WTC11 (cell line): ENCODE measurements around the gene GREB1. TPM values are rescaled to one million over a fixed set of nuclear protein-coding genes. Genes with fewer than 3 reads are reported as not detected.
A peak's percentile ranks its signal among the peaks of the same experiment; 100 is the strongest.

ENCODE experiments used
- ATAC-seq: fragments of 200-7000 bp; cut with Tn5 transposase; 2 replicates; pipeline ENCODE4 v1.10.0; 2021; ENCODE audit warnings: mild to moderate bottlenecking, moderate library complexity
- CTCF ChIA-PET: fragments of 300-600 bp; sonication (Branson Sonifier 250); formaldehyde crosslinking; loops from one replicate; lab custom pipeline; 2021; ENCODE audit warnings: antibody characterized with exemption; lab: Charles Lee
- POLR2A ChIA-PET: fragments of 350-600 bp; sonication (Branson Sonifier 250); formaldehyde crosslinking; loops from one replicate; lab custom pipeline; 2021; ENCODE audit warnings: antibody characterized with exemption; lab: Charles Lee
- DNase-seq: peaks from one replicate; pipeline ENCODE4 v3.0.0; 2021; ENCODE audit warnings: low spot score
- H3K27ac Mint-ChIP-seq: 2 replicates; pipeline ENCODE4 v1.8.0; 2021; ENCODE audit warnings: mixed read lengths
- H3K27me3 Mint-ChIP-seq: 2 replicates; pipeline ENCODE4 v1.8.0; 2021; ENCODE audit warnings: low read depth, mild to moderate bottlenecking, moderate library complexity, mixed read lengths
- H3K36me3 Mint-ChIP-seq: 2 replicates; pipeline ENCODE4 v1.8.0; 2021; ENCODE audit warnings: mixed read lengths
- H3K4me1 Mint-ChIP-seq: 2 replicates; pipeline ENCODE4 v1.8.0; 2022; ENCODE audit warnings: mixed read lengths
- H3K4me3 Mint-ChIP-seq: 2 replicates; pipeline ENCODE4 v1.8.0; 2021; ENCODE audit warnings: mild to moderate bottlenecking, moderate library complexity, mixed read lengths
- H3K9me3 Mint-ChIP-seq: 2 replicates; pipeline ENCODE4 v1.8.0; 2021; ENCODE audit warnings: mixed read lengths
- ATF6 ChIP-seq: sonication (generic); formaldehyde crosslinking; IDR thresholded peaks from 2 replicates; pipeline ENCODE4 v1.8.1; 2023; ENCODE audit warnings: mild to moderate bottlenecking, missing genetic modification reagents
- EMX1 ChIP-seq: fragments of 250-450 bp; sonication (Bioruptor Pico); IDR thresholded peaks from 2 replicates; pipeline ENCODE4 v1.8.0; 2021; ENCODE audit warnings: mild to moderate bottlenecking
- FOXK1 ChIP-seq: sonication (generic); formaldehyde crosslinking; IDR thresholded peaks from 2 replicates; pipeline ENCODE4 v1.8.0; 2022; ENCODE audit warnings: mild to moderate bottlenecking, moderate library complexity, missing genetic modification reagents
- GABPB1 ChIP-seq: sonication (generic); formaldehyde crosslinking; IDR thresholded peaks from 2 replicates; pipeline ENCODE4 v1.8.1; 2023; ENCODE audit warnings: mild to moderate bottlenecking, missing genetic modification reagents
- GTF2I ChIP-seq: fragments of 250-450 bp; sonication (Bioruptor Pico); conservative IDR thresholded peaks from 2 replicates; pipeline ENCODE4 v1.4.0; 2021; ENCODE audit warnings: mild to moderate bottlenecking
- HMGA2 ChIP-seq: fragments of 250-450 bp; sonication (Bioruptor Pico); IDR thresholded peaks from 2 replicates; pipeline ENCODE4 v1.4.0; 2021; ENCODE audit warnings: mild to moderate bottlenecking, moderate library complexity
- IRF2 ChIP-seq: sonication (generic); formaldehyde crosslinking; IDR thresholded peaks from 2 replicates; pipeline ENCODE4 v1.8.0; 2022; ENCODE audit warnings: low read depth, missing genetic modification reagents, borderline replicate concordance
- RELA ChIP-seq: sonication (generic); formaldehyde crosslinking; IDR thresholded peaks from 2 replicates; pipeline ENCODE4 v1.8.1; 2022; ENCODE audit warnings: missing genetic modification reagents, mild to moderate bottlenecking, borderline replicate concordance
- ZNF219 ChIP-seq: sonication (generic); formaldehyde crosslinking; IDR thresholded peaks from 2 replicates; pipeline ENCODE4 v1.8.0; 2023; ENCODE audit warnings: missing genetic modification reagents, mild to moderate bottlenecking, borderline replicate concordance
- ZSCAN18 ChIP-seq: fragments of 250-450 bp; sonication (Bioruptor Pico); IDR thresholded peaks from 2 replicates; pipeline ENCODE4 v2.1.2; 2022; ENCODE audit warnings: mild to moderate bottlenecking, moderate library complexity
- total RNA-seq: library from RNA; stranded (reverse); gene quantifications from 3 replicates; pipeline ENCODE4 v1.2.3, GENCODE V29; 2021
- TF ChIP-seq, protein P1 (sequence below): fragments of 250-450 bp; sonication (Bioruptor Pico); IDR thresholded peaks from 2 replicates; pipeline ENCODE4 v1.9.0; 2021; ENCODE audit warnings: mild to moderate bottlenecking, borderline replicate concordance
- TF ChIP-seq, protein P2 (sequence below): sonication (generic); formaldehyde crosslinking; IDR thresholded peaks from 2 replicates; pipeline ENCODE4 v1.8.1; 2023; ENCODE audit warnings: mild to moderate bottlenecking, missing genetic modification reagents, moderate library complexity
- TF ChIP-seq, protein P3 (sequence below): fragments of 250-450 bp; sonication (Bioruptor Pico); IDR thresholded peaks from 2 replicates; pipeline ENCODE4 v1.9.0; 2021; ENCODE audit warnings: mild to moderate bottlenecking
- TF ChIP-seq, protein P4 (sequence below): fragments of 250-450 bp; sonication (Bioruptor Pico); IDR thresholded peaks from 2 replicates; pipeline ENCODE4 v1.9.0; 2021; ENCODE audit warnings: mild to moderate bottlenecking

GREB1 gene
- total RNA-seq, 1 experiment from 2014 or later = 35.7 TPM

GRCh38 chr2:11569636-11570035 is 35.8 kb downstream of the GREB1 start:
- no peak for ATAC-seq
- no peaks in the 10 kb centered on the region for H3K9me3 Mint-ChIP-seq
- H3K4me1 Mint-ChIP-seq = peaks cover 34% of the 10 kb centered on the region
- no peaks in the 10 kb centered on the region for H3K27me3 Mint-ChIP-seq
- ChIA-PET POLR2A (no interaction called here), CTCF (interaction anchor here (1.0 kb wide), 1 partner anchor 15 kb away, joined by 3 read pairs; no protein-coding TSS in a partner anchor)
- H3K4me3 Mint-ChIP-seq = no peak overlapping the region
- DNase-seq = no peak
- H3K27ac Mint-ChIP-seq = 0 out of 2 replicates have a peak overlapping the region, but pooled peaks have one; percentile 42
- TF ChIP-seq, protein P1, sequence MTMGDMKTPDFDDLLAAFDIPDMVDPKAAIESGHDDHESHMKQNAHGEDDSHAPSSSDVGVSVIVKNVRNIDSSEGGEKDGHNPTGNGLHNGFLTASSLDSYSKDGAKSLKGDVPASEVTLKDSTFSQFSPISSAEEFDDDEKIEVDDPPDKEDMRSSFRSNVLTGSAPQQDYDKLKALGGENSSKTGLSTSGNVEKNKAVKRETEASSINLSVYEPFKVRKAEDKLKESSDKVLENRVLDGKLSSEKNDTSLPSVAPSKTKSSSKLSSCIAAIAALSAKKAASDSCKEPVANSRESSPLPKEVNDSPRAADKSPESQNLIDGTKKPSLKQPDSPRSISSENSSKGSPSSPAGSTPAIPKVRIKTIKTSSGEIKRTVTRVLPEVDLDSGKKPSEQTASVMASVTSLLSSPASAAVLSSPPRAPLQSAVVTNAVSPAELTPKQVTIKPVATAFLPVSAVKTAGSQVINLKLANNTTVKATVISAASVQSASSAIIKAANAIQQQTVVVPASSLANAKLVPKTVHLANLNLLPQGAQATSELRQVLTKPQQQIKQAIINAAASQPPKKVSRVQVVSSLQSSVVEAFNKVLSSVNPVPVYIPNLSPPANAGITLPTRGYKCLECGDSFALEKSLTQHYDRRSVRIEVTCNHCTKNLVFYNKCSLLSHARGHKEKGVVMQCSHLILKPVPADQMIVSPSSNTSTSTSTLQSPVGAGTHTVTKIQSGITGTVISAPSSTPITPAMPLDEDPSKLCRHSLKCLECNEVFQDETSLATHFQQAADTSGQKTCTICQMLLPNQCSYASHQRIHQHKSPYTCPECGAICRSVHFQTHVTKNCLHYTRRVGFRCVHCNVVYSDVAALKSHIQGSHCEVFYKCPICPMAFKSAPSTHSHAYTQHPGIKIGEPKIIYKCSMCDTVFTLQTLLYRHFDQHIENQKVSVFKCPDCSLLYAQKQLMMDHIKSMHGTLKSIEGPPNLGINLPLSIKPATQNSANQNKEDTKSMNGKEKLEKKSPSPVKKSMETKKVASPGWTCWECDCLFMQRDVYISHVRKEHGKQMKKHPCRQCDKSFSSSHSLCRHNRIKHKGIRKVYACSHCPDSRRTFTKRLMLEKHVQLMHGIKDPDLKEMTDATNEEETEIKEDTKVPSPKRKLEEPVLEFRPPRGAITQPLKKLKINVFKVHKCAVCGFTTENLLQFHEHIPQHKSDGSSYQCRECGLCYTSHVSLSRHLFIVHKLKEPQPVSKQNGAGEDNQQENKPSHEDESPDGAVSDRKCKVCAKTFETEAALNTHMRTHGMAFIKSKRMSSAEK (CRISPR knock-in tag) = no peak
- TF ChIP-seq RELA (CRISPR knock-in tag) (no peak), FOXK1 (no peak), EMX1 (CRISPR knock-in tag) (no peak), HMGA2 (CRISPR knock-in tag) (no peak), ZNF219 (CRISPR knock-in tag) (no peak)
- no peaks in the 10 kb centered on the region for H3K36me3 Mint-ChIP-seq

GRCh38 chr2:11571170-11571569 is 37.3 kb downstream of the GREB1 start:
- ChIA-PET POLR2A (no interaction called here), CTCF (interaction anchor here (0.9 to 1.4 kb wide), 2 partner anchors 11 to 37 kb away, joined by 3 to 6 read pairs; partner anchors contain the start of gene GREB1)
- Mint-ChIP-seq H3K4me1 (peaks cover 32% of the 10 kb centered on the region), H3K9me3 (no peaks in the 10 kb centered on the region), H3K36me3 (peaks cover 4% of the 10 kb centered on the region; the same call in 1 of the 2 replicates), H3K27me3 (no peaks in the 10 kb centered on the region), H3K4me3 (no peak overlapping the region)
- ATAC-seq = no peak
- TF ChIP-seq, protein P2, sequence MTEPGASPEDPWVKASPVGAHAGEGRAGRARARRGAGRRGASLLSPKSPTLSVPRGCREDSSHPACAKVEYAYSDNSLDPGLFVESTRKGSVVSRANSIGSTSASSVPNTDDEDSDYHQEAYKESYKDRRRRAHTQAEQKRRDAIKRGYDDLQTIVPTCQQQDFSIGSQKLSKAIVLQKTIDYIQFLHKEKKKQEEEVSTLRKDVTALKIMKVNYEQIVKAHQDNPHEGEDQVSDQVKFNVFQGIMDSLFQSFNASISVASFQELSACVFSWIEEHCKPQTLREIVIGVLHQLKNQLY (CRISPR knock-in tag) = no peak
- TF ChIP-seq GTF2I (CRISPR knock-in tag) (no peak), ZNF219 (CRISPR knock-in tag) (no peak), ATF6 (CRISPR knock-in tag) (no peak)
- TF ChIP-seq, all 79 proteins: peak for 0
- no peak for DNase-seq
- H3K27ac Mint-ChIP-seq = no peak overlapping the region

GRCh38 chr2:11572996-11573395 is 39.2 kb downstream of the GREB1 start:
- Mint-ChIP-seq H3K4me3 (0 out of 2 replicates have a peak overlapping the region, but pooled peaks have one; percentile 3), H3K27ac (peak overlapping the region; percentile 86; the same call in 1 of the 2 replicates), H3K27me3 (no peaks in the 10 kb centered on the region), H3K36me3 (peaks cover 15% of the 10 kb centered on the region), H3K4me1 (peaks cover 36% of the 10 kb centered on the region), H3K9me3 (no peaks in the 10 kb centered on the region)
- ChIA-PET POLR2A (no interaction called here), CTCF (interaction anchor here (1.0 to 3.2 kb wide), 4 partner anchors 10 to 96 kb away, joined by 5 to 17 read pairs (median 10); no protein-coding TSS in a partner anchor)
- ATAC-seq = no peak
- no peak for DNase-seq
- TF ChIP-seq ZSCAN18 (CRISPR knock-in tag) (no peak), HMGA2 (CRISPR knock-in tag) (no peak), IRF2 (CRISPR knock-in tag) (no peak), GABPB1 (no peak)
- TF ChIP-seq, protein P3, sequence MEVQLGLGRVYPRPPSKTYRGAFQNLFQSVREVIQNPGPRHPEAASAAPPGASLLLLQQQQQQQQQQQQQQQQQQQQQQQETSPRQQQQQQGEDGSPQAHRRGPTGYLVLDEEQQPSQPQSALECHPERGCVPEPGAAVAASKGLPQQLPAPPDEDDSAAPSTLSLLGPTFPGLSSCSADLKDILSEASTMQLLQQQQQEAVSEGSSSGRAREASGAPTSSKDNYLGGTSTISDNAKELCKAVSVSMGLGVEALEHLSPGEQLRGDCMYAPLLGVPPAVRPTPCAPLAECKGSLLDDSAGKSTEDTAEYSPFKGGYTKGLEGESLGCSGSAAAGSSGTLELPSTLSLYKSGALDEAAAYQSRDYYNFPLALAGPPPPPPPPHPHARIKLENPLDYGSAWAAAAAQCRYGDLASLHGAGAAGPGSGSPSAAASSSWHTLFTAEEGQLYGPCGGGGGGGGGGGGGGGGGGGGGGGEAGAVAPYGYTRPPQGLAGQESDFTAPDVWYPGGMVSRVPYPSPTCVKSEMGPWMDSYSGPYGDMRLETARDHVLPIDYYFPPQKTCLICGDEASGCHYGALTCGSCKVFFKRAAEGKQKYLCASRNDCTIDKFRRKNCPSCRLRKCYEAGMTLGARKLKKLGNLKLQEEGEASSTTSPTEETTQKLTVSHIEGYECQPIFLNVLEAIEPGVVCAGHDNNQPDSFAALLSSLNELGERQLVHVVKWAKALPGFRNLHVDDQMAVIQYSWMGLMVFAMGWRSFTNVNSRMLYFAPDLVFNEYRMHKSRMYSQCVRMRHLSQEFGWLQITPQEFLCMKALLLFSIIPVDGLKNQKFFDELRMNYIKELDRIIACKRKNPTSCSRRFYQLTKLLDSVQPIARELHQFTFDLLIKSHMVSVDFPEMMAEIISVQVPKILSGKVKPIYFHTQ (CRISPR knock-in tag) = no peak
- TF ChIP-seq, protein P1 (CRISPR knock-in tag) = no peak
- TF ChIP-seq, protein P4, sequence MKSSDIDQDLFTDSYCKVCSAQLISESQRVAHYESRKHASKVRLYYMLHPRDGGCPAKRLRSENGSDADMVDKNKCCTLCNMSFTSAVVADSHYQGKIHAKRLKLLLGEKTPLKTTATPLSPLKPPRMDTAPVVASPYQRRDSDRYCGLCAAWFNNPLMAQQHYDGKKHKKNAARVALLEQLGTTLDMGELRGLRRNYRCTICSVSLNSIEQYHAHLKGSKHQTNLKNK (CRISPR knock-in tag) = no peak
